Measurements from ENCODE around the gene ADGRL1.

- no peak for TF ChIP-seq REST (IDR thresholded peaks at IDR 0.05; ENCODE audit: insufficient read depth in 1 of 2, low read depth in 2 of 2, low read length in 2 of 2)
- no peak for TF ChIP-seq POLR2AphosphoS5 (IDR thresholded peaks at IDR 0.05; ENCODE audit: low read depth, low read length)
- TF ChIP-seq SIN3A (IDR thresholded peaks at IDR 0.05; ENCODE audit: borderline replicate concordance, insufficient read depth, low read length) = no peak
These were observed 56.4 kb downstream of the ADGRL1 start for GRCh38 chr19:14149509-14149994.

Measured in PFSK-1 (cell line).